NCI-H2227 (cell line): ENCODE measurements around the gene CADM2.

Experiments
- DNase-seq: peaks from one replicate; lab custom pipeline; 2025; ENCODE audit not compliant: unreplicated experiment; lab: John Stamatoyannopoulos, UW

The CADM2 gene

GRCh38 chr3:84983490-84983889 lies 24.7 kb downstream of the CADM2 start:
- DNase-seq, result no peak

- no peak for DNase-seq
Measured at GRCh38 chr3:84984429-84984828, 25.6 kb downstream of the CADM2 start.

- DNase-seq, result no peak
Measured at GRCh38 chr3:84985795-84986194, 27.0 kb downstream of the CADM2 start.

GRCh38 chr3:84987706-84988504 lies 29.1 kb downstream of the CADM2 start:
- no peak for DNase-seq

GRCh38 chr3:84989102-84989501 lies 30.3 kb downstream of the CADM2 start:
- DNase-seq, result no peak

DNA sequence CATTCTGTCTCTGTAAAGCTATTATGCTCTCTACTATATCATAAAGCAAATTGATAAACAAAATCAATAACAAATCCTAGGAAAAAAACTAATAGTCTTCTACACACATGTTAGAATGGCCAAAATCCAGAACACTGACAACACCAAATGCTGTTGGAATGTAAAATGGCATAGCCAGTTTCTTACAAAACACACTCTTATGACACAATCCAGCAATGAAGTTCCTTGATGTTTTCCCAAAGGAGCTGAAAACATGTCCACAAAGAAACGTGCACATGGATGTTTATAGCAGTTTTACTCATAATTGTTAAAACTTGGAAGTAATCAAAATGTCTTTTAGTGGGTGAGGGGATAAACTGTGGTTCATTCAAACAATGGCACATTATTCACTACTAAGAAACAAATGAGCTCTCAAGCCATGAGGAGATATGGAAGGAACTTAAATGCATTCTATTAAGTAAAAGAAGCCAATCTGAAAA lies 32.7 kb downstream of the CADM2 start:
- DNase-seq, result no peak

DNA sequence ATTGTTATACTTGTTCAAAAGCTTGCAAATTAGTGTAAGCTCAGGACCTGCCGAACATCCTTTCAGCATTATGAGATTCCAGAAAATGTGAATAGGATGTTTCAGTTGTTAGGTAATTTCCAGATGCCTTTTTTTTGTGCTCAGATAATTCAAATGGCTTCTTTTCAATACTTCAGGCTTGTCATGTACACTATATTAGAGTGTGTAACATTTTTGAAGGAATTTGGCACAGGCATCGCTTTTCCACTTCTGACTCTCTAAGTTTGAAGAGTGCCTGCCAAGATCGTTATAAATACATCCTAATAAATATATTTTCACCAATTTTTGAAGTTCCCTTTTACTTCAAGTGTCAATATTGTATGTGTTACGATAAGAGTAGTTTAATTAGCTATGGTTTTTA lies 35.2 kb downstream of the CADM2 start:
- DNase-seq, result no peak

GRCh38 chr3:84998545-84998944 lies 39.8 kb downstream of the CADM2 start:
- no peak for DNase-seq

DNA sequence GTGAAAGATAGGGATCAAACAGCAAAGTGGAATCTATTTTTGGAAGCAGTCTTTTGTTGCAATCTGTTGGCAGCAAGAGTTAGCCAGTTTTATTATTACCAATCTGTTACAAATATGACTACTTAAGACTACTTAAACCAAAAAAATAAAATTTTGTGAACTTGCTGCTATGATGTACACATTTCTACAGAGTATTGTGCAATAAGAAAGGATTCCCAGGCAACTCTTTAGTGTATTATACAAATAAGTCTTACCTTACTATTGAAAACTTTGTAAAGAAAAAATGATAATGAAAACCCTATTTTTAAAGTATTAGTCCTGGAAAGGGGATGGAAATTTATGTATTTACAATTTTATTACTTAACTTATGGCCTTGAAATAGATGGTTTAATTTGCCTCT lies 44.7 kb downstream of the CADM2 start:
- no peak for DNase-seq

DNA sequence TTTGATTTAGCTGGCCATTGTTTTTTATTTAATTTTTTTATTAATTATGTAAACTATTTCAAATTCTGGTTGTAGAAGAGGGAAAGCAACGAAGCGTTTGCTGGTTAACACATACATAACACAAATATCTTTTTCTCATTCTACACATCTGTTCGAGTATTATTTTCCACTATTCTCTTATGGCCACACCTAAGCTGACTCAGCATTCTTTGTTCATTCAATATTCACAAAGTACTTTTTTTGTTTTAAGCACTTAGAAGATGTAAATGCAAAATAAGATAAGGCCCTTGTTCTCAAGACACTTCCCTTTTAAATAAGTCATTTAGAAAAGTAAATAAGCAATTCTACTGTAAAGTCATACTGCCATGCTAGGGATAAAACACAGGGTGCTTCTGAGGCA lies 45.4 kb downstream of the CADM2 start:
- DNase-seq, result no peak

DNA sequence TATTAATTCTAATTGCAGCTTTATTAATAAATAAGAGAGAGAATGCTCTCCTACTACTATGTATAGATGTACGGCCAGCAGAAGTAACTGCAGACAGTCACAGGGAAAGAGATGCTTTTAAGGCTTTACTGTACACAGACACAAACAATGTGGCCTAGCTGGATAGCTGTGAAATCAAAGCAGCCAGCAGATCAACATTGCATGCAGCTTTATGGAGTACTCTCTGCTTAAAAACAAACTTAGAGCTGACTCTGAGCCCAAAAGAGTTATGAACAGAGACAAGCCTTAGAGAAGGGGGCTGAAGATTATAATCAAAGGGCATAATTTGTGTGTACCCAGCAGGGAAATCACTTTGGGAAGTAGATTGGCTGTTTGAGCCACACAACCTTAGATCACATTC lies 47.2 kb downstream of the CADM2 start:
- no peak for DNase-seq

- no peak for DNase-seq
Measured at GRCh38 chr3:85007195-85008094, 48.7 kb downstream of the CADM2 start.

DNA sequence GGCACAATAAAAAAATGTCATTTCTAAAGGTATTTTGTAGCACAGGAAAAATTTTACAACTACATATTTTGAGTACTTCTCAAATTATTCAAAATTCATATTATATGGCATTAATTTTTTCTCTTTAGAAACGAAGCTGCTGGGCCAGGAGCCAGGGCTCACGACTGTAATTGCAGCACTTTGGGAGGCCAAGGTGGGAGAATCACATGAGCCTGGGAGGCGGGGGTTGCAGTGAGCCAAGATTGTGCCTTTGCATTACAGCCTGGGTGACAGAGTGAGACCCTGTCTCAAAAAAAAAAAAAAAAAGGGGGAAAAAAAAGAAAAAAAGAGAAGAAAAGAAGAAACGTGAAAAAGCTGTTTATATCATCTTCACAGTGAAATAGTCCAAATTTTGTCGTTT lies 62.0 kb downstream of the CADM2 start:
- no peak for DNase-seq

DNA sequence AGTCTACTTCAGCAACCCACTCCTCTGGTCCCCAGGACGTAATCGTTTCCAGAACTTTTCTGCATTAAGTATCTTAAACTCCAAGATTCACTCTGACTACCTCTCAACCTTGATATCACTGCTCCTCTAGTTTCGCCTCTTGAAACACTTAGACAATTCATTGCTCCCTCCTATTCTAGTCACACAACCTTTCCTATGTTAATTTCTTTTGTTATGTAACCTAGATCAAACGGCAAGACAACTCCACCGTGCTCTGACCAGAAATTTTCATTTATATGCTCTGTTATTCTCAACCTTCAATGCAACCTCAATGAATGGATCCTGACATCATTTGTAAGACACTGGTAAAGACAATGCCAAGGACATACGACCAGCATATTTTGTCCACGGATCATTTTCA lies 71.3 kb downstream of the CADM2 start:
- DNase-seq, result no peak

- no peak for DNase-seq
Measured at GRCh38 chr3:85037203-85037602, 78.4 kb downstream of the CADM2 start.

- no peak for DNase-seq
Measured at GRCh38 chr3:85041001-85041400, 82.2 kb downstream of the CADM2 start.

DNA sequence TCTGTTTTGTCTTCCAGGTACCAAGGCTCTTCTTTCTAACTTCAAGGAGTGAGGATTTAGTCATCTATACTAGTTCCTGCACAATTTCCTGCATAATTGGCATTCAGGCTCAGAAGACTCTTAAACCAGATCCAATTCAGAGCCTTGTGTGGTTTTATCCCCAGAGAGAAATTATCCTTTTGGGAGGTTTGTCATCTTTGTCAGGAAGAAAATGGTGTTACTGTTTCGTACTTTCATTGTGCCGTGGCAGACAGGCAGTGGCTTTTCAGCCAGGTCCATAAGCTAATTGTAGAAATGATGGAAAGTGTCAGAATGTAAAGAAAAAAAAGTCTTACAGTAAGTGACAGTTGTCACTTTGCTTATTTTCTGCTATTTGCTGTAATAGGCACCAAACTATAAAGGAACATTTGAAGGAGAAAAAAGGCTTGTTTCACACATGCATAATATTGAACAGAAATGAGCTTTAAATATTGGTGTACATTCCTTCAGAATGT lies 82.8 kb downstream of the CADM2 start:
- DNase-seq, result no peak

- DNase-seq, result no peak
Measured at GRCh38 chr3:85050821-85051220, 92.0 kb downstream of the CADM2 start.

- no peak for DNase-seq
Measured at GRCh38 chr3:85051786-85052185, 93.0 kb downstream of the CADM2 start.

DNA sequence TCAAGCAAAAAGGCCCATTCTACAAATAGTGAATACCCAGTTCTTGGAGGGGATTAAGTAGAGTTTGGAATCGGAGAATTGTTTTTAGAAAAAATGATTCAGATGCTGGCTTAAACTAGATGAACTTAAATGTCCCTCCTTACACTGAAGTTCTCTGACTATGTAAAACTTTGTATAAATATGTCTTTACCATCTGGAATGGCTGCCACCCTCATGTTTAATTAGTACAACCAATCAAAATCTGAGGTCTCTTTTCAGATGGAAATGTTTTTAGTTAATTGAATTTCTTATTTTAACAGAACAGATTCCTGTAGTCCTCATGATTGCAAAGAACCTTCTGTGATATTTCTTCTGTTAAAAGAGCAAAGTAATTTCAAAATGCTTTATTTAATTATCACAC lies 94.8 kb downstream of the CADM2 start:
- DNase-seq, result no peak

DNA sequence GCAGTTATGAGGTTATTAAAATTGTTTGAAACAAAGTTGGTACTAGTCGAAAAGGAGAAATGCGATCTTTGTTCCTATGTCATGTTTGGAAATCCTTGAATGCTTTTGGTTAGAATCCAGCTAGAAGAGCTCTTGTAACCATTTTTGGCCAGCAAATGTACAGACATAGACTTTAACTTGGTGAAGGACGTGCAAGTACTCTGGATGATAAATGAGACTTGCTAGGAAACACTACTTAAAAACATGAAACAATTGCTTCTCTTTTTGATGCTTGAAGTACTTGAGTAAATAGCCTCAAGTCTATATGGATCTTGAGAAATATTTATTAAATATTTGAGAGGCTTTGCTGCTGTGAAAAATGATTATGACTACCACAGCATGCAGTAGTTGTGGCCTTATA lies 95.8 kb downstream of the CADM2 start:
- DNase-seq, result no peak

GRCh38 chr3:85068911-85069310 lies 110.1 kb downstream of the CADM2 start:
- DNase-seq, result no peak
